OCI-LY7 (cell line): Measurements from ENCODE around the gene SLC6A17. TPM values are rescaled to one million over a fixed set of nuclear protein-coding genes. Genes with fewer than 3 reads are reported as not detected.

ENCODE experiments used
- BruUV-seq: library from RNA; stranded (reverse); fragments of 400-500 nt; replicated peaks from 2 replicates; lab custom pipeline; 2021; lab: Mats Ljungman, UMichigan
- CTCF ChIA-PET: fragments of 300-600 bp; sonication (Branson Sonifier 250); formaldehyde crosslinking; loops from one replicate; lab custom pipeline; 2022; ENCODE audit warnings: antibody characterized with exemption; ENCODE audit not compliant: unreplicated experiment; lab: Charles Lee
- POLR2A ChIA-PET: fragments of 300-600 bp; sonication (Branson Sonifier 250); formaldehyde crosslinking; loops from one replicate; lab custom pipeline; 2022; ENCODE audit warnings: antibody characterized with exemption; lab: Charles Lee
- DNase-seq: peaks from one replicate; pipeline ENCODE4 v3.0.0-alpha.2; 2015; ENCODE audit warnings: low spot score
- H2AFZ ChIP-seq: fragments of 200-600 bp; sonication (generic), shearing (Covaris generic); 2 replicates; pipeline ENCODE4 v1.6.1; 2014; ENCODE audit warnings: mild to moderate bottlenecking, antibody characterized with exemption, low read length, moderate library complexity
- H3K27ac ChIP-seq: fragments of 200-600 bp; sonication (generic); 2 replicates; pipeline ENCODE4 v1.5.1; 2014; ENCODE audit warnings: mixed run types, low read depth, mild to moderate bottlenecking, moderate library complexity, low read length, inconsistent platforms; ENCODE audit not compliant: poor library complexity, severe bottlenecking
- H3K36me3 ChIP-seq: fragments of 200-600 bp; sonication (generic); 2 replicates; pipeline ENCODE4 v1.6.1; 2014; ENCODE audit warnings: mild to moderate bottlenecking, antibody characterized with exemption, low read length, moderate library complexity, mixed read lengths; ENCODE audit not compliant: insufficient read depth
- H3K4me1 ChIP-seq: fragments of 200-600 bp; sonication (generic); 2 replicates; pipeline ENCODE4 v1.5.1; 2014; ENCODE audit warnings: mild to moderate bottlenecking, low read length; ENCODE audit not compliant: insufficient read depth, poor library complexity, severe bottlenecking
- H3K4me2 ChIP-seq: fragments of 200-600 bp; sonication (generic); 2 replicates; pipeline ENCODE4 v1.6.1; 2014; ENCODE audit warnings: mild to moderate bottlenecking, low read length
- H3K4me3 ChIP-seq: fragments of 200-600 bp; sonication (generic); 2 replicates; pipeline ENCODE4 v1.5.1; 2014; ENCODE audit warnings: mild to moderate bottlenecking, low read depth, low read length; ENCODE audit not compliant: poor library complexity, severe bottlenecking
- H3K79me2 ChIP-seq: fragments of 200-600 bp; sonication (generic); 2 replicates; pipeline ENCODE4 v1.6.1; 2016; ENCODE audit warnings: low read depth, mild to moderate bottlenecking, low read length, moderate library complexity, mixed read lengths; ENCODE audit not compliant: insufficient read depth
- H3K9me2 ChIP-seq: fragments of 200-600 bp; sonication (generic); 2 replicates; pipeline ENCODE4 v1.6.1; 2016; ENCODE audit warnings: mild to moderate bottlenecking, low read length, mixed read lengths; ENCODE audit not compliant: insufficient read depth
- H3K9me3 ChIP-seq: fragments of 200-600 bp; sonication (generic); 2 replicates; pipeline ENCODE4 v1.6.1; 2014; ENCODE audit warnings: mild to moderate bottlenecking, mixed run types, low read length, mixed read lengths
- H4K20me1 ChIP-seq: fragments of 200-600 bp; sonication (generic); 2 replicates; pipeline ENCODE4 v1.6.1; 2014; ENCODE audit warnings: mild to moderate bottlenecking, antibody characterized with exemption, low read length, moderate library complexity, mixed read lengths; ENCODE audit not compliant: insufficient read depth
- EZH2phosphoT487 ChIP-seq: fragments of 200-600 bp; sonication (generic); IDR thresholded peaks from 2 replicates; pipeline ENCODE4 v1.6.1; 2018; ENCODE audit warnings: low read depth, borderline replicate concordance, mild to moderate bottlenecking, mixed run types, antibody characterized with exemption, low read length, moderate library complexity, mixed read lengths
- intact Hi-C: fragments of 100-400 bp; cut with micrococcal nuclease; formaldehyde crosslinking; loops from one replicate; pipeline ENCODE4 v1.10.0; 2022; ENCODE audit not compliant: unreplicated experiment
- total RNA-seq, 2 experiments: library from RNA; depleted of rRNA in 1 of 2; stranded (reverse); fragments of >200 nt in 1 of 2; shearing (Covaris generic) in 1 of 2; gene quantifications; 2 replicates each; pipeline ENCODE4 v1.2.3, GENCODE V29; 2014 to 2022
- TF ChIP-seq, protein P1 (sequence below): fragments of 200-600 bp; sonication (generic); conservative IDR thresholded peaks from 2 replicates; pipeline ENCODE4 v1.5.1; 2014; ENCODE audit warnings: mild to moderate bottlenecking, antibody characterized with exemption, low read length, moderate library complexity, mixed read lengths

Gene SLC6A17
- total RNA-seq, 2 experiments from 2014 or later, result not detected

DNA sequence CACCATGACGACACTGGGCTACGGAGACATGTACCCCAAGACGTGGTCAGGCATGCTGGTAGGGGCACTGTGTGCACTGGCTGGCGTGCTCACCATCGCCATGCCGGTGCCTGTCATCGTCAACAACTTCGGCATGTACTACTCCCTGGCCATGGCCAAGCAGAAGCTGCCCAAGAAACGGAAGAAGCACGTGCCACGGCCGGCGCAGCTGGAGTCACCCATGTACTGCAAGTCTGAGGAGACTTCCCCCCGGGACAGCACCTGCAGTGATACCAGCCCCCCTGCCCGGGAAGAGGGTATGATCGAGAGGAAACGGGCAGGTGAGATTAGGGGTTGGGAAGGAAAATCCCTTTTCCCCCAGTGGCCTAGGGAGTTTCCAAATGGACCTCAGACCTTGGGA, 73.3 kb downstream of the SLC6A17 start:
- intact Hi-C loops, result no loop called here
- ChIA-PET CTCF (interaction anchor here (1.3 kb wide), 1 partner anchor 16 kb away, joined by 4 read pairs; no protein-coding TSS in a partner anchor), POLR2A (no interaction called here)
- Histone ChIP-seq H4K20me1 (no peaks in the 10 kb centered on the region; the same call in 1 of the 2 replicates), H3K27ac (no peak overlapping the region), H2AFZ (no peak overlapping the region), H3K9me3 (no peaks in the 10 kb centered on the region), H3K4me1 (no peaks in the 10 kb centered on the region), H3K79me2 (no peaks in the 10 kb centered on the region), H3K36me3 (no peaks in the 10 kb centered on the region), H3K4me3 (no peak overlapping the region), H3K9me2 (no peaks in the 10 kb centered on the region), H3K4me2 (no peak overlapping the region)
- TF ChIP-seq EZH2phosphoT487, result no peak
- TF ChIP-seq, protein P1, sequence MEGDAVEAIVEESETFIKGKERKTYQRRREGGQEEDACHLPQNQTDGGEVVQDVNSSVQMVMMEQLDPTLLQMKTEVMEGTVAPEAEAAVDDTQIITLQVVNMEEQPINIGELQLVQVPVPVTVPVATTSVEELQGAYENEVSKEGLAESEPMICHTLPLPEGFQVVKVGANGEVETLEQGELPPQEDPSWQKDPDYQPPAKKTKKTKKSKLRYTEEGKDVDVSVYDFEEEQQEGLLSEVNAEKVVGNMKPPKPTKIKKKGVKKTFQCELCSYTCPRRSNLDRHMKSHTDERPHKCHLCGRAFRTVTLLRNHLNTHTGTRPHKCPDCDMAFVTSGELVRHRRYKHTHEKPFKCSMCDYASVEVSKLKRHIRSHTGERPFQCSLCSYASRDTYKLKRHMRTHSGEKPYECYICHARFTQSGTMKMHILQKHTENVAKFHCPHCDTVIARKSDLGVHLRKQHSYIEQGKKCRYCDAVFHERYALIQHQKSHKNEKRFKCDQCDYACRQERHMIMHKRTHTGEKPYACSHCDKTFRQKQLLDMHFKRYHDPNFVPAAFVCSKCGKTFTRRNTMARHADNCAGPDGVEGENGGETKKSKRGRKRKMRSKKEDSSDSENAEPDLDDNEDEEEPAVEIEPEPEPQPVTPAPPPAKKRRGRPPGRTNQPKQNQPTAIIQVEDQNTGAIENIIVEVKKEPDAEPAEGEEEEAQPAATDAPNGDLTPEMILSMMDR, result no peak
- BruUV-seq, result no TSS peak
- DNase-seq, result no peak

DNA sequence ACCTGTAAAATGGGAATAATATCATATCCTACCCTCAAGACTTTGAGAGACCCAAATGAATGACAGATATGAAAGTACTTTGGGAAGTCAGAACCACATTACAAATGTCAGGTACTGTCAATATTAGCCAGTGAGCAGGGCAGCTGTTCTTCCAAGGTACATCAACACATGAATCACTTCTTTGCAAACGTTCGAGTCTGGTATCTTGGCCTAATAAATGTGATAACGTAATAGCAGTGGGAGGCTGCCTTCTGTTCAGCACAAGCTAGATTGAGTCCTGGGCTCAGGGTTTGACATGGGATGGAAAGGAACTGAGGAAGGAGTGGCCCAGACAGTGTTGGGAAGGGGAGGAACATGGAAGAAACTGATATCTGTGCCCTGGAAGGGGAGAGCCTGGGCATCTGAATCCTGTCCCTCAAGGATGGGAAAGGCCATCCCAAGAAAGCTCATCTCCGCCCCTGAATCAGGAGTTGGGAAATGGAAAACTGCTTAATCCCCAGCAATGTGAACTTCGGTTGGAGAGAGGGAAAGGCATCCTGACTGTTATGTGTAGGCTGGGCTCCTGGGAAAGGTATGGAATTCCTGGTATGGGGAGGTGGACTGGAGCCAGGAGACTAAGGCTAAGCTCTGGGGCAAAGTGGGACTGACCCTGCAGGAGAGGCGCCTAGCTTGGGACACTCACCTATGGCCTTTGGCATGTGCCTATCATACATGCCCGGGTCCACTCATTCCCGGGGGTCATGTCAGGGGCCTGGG, 74.1 kb downstream of the SLC6A17 start:
- TF ChIP-seq, protein P1, result no peak
- TF ChIP-seq EZH2phosphoT487, result no peak
- H3K27ac ChIP-seq, result no peak overlapping the region
- H3K4me1 ChIP-seq, result no peaks in the 10 kb centered on the region
- no peak for DNase-seq
- no peak overlapping the region for H2AFZ ChIP-seq
- H3K79me2 ChIP-seq, result no peaks in the 10 kb centered on the region
- no peak overlapping the region for H3K4me2 ChIP-seq
- no peaks in the 10 kb centered on the region for H3K9me3 ChIP-seq
- no peaks in the 10 kb centered on the region; the same call in 1 of the 2 replicates for H4K20me1 ChIP-seq
- no peak overlapping the region for H3K4me3 ChIP-seq
- BruUV-seq, result no TSS peak
- H3K9me2 ChIP-seq, result no peaks in the 10 kb centered on the region
- ChIA-PET POLR2A (no interaction called here), CTCF (interaction anchor here (1.3 kb wide), 1 partner anchor 17 kb away, joined by 4 read pairs; no protein-coding TSS in a partner anchor)
- intact Hi-C loops, result no loop called here
- no peaks in the 10 kb centered on the region for H3K36me3 ChIP-seq

DNA sequence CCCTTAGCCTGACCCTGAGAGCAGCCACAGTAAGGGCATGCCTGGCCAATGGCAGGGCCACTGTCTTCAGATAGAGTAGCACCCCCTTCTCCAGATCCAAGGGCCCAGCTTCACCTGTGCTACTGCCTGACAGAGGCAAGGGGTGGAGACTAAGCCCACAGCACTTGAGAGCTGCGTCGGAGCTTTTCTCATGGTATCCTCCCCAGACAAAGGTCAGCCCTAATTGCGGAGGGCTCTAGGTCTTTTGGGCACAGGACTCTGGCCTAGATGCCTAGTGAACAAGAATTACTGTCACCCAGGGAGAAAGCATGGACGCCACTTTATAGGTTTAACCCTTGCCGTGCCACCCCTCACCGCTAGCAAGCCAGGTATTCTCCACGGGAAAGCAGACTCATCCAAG, 74.9 kb downstream of the SLC6A17 start:
- no peak for DNase-seq
- POLR2A ChIA-PET, result no interaction called here
- Histone ChIP-seq H3K4me3 (no peak overlapping the region), H3K79me2 (no peaks in the 10 kb centered on the region), H3K9me2 (no peaks in the 10 kb centered on the region), H4K20me1 (no peaks in the 10 kb centered on the region; the same call in 1 of the 2 replicates), H2AFZ (no peak overlapping the region), H3K4me2 (no peak overlapping the region), H3K9me3 (no peaks in the 10 kb centered on the region), H3K36me3 (no peaks in the 10 kb centered on the region), H3K27ac (no peak overlapping the region), H3K4me1 (no peaks in the 10 kb centered on the region)
- CTCF ChIA-PET, result interaction anchor here (1.3 kb wide), 1 partner anchor 18 kb away, joined by 4 read pairs; no protein-coding TSS in a partner anchor
- intact Hi-C loops, result no loop called here
- TF ChIP-seq, protein P1, result no peak
- TF ChIP-seq EZH2phosphoT487, result no peak
- no TSS peak for BruUV-seq
